Activated CD4-positive, alpha-beta T cell treated with anti-CD3 and anti-CD28 coated beads, Interleukin-2, amount 50 U/mL, for 16 hours (primary cell): ENCODE data around the gene COMMD1.
"Not testable (repeated sequence)": the region's sequence is repeated elsewhere in the genome, so short reads cannot be mapped to it uniquely, and the experiment has no call there.

Experiments
- DNase-seq: peaks from one replicate; pipeline ENCODE4 v3.0.0-alpha.2; 2020

The COMMD1 gene

DNA sequence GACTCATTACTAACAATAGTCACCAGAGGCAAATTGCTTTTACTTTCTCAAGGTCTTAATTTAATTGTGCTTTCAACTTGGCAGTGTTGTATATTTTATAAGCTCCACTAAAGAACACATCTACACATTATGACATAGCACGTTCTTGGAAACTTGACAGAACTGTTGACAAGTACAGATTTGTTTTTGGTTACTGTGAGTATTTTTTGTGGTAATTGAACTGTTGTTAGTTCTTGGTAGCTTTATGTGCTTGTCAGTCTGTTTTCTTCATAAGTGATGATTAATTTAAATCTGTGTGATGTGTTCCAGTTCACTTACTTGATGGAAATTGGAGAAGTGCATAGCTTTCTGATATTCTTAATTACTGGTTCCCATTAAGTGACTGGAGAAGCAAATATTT is 63.9 kb downstream of the COMMD1 start:
- DNase-seq, result no peak

DNA sequence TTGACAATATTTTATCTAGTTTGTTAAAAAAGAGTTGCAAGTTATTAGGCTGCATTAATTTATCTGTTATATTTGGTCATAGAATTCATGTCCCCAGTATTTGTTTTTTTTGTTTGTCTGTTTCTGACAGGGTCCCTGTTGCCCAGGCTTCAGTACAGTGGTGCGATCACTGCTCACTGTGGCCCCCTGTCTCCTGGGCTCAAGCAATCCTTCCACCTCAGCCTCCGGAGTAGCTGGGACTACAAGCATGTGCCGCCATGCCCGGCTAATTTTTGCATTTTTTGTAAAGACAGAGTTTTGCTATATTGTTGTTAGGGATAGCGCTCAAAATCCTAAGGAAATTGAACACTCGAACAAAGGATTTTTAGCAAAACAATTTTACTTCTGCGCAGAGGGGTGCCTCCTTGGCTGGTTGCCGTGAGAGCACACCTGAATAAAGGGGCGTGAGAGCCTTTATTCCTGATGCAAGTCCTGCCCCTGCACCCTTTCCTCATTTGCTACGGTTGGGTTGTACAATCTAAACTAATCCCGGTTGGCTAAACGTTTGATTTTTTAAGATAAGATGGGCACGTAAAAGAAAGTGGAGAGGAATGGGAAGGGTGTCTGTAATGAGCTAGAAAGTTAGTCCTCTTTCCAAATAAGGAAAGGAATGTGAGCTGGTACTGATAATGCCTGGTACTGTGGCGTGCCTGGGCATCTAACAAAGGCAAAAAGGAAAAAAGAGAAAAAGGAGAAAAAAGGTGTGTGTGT is 65.5 kb downstream of the COMMD1 start:
- DNase-seq, result no peak

DNA sequence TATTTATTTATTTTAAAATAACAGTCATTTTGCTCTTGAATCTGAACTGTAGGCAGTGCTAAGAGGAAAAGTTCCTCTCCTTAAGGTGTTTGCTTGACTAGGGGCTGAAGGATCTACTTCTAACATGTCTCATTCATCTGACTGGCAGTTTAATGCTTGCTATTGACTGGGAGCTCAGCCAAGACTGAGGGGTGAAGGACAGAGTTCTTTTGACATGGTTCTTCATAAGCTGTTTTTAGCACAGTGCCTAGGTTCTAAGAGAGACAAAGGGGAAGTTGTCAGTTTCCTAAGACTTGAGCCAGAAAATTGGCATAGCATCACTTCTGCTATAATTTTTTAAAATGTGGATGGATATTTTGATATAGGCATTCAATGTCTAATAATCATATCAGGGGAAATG is 73.0 kb downstream of the COMMD1 start:
- DNase-seq, result no peak

DNA sequence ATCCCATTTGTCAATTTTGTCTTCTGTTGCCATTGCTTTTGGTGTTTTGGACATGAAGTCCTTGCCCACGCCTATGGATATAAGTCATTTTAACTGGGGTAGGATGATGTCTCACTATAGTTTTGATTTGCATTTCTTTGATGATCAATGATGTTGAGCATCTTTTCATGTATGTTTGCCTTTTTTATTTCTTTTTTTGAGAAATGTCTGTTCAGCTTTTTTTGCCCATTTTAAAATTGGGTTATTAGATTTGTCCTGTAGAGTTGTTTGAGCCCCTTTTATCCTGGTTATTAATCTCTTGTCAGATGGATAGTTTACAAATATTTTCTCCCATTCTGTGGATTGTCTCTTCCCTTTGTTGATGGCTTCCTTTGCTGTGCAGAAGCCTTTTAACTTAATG is 75.3 kb downstream of the COMMD1 start:
- DNase-seq, result no peak

DNA sequence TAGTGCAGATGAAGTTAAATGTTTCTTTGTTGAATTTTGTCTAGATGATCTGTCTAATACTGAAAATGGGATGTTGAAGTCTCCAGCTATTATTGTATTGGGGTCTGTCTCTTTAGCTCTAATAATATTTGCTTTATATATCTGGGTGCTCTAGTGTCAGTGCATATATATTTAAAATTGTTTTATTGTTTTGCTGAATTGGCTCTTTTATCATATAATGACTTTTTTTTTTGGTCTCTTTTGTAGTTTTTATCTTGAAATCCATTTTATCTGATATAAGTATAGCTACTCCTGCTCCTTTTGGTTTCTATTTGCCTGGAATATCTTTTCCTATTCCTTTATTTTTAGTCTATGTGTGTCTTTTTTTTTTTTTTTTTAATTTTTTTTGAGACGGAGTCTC is 79.2 kb downstream of the COMMD1 start:
- no peak for DNase-seq

DNA sequence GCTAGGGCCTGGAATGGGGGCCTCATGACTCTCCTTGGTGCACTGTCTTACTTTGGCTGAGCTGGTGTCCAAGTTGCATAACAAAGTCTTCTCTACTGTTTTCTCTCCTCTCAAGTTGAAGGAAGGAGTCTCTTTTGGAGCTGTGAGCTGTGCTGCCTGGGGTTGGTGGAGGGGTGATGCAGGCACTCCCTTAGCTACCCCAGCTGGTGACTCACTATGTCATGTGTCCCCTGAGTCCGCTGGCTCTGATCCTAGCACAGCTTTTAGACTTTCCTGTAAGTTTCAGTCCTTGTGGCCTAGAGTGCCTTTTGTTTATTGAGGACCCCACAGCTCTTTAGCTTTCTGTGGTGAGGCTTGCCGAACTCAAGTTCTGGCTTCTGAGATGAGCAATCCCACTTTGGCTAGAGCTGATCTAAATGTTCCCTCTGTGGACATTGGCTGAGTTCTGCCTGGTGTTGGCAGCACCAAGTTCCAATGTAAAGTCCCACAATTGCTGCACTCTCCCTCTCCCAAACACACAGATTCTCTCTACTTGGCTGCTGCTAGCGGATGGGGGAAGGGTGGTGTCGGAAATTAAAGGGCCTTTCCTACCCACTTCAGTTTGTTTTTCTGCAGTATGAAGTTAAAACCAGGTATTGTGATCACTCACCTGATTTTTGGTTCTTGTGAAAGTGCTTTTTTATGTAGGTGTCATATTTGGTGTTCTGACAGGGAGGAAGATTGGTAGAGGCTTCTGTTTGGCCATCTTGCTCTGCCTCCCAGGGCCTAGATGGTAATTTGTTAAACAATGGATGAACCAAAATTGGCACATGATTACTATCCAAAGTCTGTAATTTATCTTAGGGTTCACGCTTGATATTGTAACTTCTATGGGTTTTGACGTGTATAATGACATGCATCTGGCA is 83.2 kb downstream of the COMMD1 start:
- DNase-seq, result no peak

DNA sequence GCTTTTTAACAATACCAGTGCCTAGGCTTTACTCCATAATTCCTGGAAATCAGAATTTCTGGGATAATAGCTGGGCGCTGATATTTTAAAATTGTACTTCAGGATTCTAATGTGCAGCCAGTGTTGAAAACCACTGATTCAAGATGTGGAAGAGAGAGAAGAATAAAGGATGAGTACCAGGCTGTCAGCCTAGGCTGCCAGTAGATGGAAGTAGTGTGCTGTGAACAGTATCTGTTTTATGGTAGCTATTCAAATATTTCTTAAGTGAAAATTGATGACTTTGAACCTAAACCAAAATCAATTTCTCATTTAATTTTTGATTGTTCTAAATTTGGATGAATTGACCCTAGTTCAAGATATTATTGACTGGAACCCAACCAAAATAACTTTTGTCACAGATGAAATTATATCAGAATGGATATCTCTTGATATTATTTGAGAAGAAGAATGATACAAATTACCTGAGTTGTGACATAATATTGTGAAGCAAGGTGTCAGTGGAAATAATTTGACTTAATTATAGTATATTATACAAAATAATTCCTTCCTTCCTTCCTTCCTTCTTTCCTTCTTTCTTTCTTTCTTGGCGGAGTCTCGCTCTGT is 88.0 kb downstream of the COMMD1 start:
- peak; percentile 29 for DNase-seq

DNA sequence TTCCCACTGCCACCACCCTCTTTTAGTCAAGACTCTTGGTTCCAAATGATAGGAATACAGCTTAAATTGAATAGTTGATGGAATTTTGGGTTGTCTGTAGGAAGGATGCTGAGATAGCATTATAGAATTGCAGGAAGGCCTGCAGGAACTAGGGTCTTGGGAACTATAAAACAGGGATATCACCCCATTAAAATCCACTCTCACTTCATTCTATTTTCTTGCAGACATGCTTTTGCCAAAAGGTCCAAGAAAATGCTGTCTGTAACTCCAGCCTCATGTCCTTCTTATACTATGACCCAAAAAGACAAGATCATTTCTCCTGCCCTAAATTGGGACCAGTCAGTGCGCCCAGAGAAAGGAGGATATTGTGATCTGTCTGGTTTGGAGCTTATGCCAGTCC is 89.1 kb downstream of the COMMD1 start:
- DNase-seq, result no peak

DNA sequence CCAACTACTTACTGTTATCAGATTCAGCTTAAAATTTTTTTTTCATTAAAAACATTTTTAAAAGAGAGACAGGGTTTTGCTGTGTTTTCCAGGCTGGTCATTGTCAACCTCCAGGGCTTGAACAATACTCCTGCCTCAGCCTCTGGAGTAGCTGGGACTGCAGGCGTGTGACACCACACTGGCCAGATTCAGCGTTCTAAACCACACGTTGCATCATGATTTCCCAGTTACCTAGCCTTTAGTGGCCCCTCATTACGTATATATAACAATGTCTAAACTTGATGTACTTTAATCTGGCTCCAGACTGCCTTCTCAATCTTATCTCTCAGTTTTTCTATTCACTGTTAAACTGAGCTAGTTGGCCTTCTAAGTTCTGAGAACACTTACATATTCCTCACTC is 89.6 kb downstream of the COMMD1 start:
- DNase-seq, result no peak

DNA sequence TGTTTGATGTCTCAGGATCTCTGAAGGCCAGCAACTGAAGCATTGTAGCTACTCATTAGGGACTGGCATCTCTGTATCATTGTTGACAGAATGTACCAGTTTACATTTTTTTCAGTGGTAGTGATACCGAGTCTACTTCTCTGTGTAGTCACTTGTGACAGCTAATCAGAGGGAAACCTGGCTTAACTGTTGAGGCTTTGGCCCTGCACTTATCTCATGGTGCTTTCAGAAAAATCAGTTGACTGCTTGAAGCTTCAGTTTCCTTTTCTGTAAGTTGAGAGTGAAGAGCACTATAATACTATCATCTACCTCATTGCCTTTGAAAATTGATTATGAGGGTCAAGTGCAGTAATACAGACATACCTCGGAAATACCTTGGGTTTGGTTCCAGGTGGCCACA is 90.0 kb downstream of the COMMD1 start:
- no peak for DNase-seq

DNA sequence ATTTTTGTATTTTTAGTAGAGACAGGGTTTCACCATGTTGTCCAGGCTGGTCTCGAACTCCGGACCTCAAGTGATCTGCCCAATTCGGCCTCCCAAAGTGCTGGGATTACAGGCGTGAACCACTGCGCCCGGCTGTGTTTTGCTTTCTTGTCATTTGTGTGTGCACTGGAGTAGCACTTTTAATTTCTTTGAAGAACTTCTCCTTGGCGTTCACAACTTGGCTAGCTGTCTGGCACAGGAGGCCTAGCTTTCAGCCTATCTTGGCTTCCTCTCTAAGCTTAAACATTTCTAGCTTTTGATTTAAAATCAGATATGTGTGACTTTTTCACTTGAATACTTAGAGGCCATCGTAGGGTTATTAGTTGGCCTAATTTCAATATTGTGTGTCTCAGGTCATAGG is 93.0 kb downstream of the COMMD1 start:
- DNase-seq, result no peak

DNA sequence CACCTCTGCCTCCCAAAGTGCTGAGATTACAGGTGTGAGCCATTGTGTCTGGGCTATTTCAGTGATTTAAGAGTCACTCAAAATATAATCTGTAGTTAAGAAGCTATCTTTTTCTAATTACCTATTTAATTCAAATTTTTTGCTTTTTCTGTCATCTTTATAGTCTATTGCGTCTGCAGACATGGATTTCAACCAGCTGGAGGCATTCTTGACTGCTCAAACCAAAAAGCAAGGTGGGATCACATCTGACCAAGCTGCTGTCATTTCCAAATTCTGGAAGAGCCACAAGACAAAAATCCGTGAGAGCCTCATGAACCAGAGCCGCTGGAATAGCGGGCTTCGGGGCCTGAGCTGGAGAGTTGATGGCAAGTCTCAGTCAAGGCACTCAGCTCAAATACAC is 95.1 kb downstream of the COMMD1 start:
- DNase-seq, result no peak

DNA sequence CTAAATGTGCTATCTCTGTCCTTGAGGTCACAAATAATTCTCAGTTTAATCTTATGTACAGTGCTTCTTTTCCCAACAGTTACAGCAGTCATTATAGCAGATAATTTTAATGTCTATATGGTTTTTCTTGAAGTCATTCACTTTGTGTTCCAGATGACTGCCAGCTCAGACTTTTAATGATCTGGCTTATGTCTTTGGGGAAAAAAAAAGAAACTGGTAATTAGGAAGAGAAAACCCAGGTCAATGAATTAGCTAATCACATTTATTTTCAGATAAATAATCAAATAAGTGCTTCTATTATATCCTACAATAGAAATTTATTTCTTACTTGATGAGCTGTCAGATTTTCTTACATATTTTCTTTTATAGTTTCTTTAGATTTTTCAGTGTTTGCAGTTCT is 96.0 kb downstream of the COMMD1 start:
- DNase-seq, result no peak

DNA sequence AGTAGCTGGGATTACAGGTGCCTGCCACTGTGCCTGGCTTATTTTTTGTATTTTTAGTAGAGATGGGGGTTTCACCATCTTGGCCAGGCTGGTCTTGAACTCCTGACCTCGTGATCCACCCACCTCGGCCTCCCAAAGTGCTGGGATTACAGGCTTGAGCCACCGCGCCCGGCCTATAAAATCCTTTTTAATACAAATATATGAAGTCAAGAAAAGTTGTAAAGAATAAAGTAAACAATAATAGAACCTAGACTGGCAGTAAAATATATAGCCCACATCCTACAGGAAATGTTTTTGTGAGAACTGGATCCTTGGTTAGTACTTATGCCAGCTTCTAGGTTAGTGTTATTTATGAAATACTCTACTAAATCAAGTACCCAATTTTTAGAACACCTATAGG is 99.0 kb downstream of the COMMD1 start:
- DNase-seq, result not testable (repeated sequence)

DNA sequence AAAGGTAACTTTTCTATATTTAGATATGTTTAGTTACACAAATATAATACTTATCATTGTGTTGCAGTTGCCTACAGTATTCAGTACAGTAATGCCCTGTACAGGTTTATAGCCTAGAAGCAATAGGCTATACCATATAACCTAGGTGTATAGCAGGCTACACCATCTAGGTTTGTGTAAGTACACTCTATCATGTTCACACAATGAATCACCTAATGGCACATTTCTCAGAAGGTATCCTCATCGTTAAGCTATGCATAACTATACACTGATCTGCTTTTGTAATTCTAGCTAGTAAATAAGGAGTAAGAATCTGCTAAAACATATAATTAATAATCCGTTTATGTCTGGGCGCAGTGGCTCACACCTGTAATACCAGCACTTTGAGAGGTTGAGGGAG is 102.1 kb downstream of the COMMD1 start:
- no peak for DNase-seq

DNA sequence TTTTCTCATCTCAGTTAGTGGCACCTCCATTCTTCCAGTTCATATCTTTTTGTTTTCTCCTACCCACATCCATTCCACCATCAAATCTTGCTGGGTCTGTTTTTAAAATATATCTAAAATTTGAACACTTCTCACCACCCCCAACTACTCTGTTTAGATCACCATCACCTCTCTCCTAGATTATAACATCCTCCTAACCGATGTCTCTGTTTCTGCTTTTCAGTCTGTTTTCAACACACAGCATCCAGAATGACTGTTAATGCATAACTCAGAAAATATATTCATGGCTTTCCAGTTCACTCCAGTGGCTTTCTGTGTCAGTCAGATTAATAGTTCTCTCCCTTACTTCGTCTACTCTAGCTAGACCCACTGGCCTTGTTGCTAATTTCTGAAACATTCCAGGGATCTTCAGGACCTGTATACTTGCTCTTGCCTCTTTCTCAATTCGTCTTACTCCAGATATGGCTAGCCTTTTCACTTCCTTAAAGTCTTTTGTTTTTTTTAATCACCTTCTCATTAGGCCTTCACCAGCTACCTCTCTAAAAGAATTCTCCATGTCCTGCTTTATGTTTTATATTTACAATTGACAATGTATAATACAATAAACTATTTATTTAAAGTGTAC is 105.3 kb downstream of the COMMD1 start:
- no peak for DNase-seq

DNA sequence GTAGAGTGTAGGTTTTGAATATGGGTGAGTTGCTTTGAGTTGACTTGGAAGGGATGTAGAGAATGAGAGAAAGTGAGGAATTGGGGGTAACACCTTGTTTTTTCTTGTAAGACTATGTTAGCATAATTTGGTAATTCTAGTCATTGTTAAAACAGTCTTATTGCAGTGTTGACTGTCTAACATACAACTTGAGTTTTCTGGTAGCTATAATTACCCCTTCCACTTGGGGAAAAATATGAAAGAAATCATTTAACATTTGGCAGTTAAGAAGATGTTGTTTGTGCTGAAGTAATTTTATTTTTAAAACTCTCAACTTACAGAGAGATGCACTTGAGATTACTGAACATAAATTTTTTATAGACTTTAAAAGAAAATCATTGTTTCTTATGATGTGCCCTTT is 108.2 kb downstream of the COMMD1 start:
- no peak for DNase-seq

DNA sequence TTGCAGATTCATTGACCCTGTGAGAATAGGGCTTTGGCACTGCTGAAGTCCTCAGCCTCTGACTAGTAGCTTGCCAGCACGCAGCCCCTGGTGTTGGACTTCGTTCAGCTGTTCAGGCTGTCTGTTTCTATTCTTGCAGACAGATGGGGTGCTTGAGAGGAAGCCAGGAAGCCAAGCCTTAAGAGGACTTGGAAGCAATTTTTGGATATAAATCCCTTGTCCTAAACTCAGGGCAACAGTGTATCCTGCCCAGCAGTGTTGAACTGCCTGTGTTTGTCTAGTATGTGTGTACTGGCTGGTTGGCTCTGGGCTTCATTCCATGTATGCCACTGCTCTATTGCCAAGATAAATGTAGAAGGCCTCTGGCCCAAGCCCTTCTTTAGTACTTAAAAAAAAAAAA is 108.6 kb downstream of the COMMD1 start:
- DNase-seq, result no peak

DNA sequence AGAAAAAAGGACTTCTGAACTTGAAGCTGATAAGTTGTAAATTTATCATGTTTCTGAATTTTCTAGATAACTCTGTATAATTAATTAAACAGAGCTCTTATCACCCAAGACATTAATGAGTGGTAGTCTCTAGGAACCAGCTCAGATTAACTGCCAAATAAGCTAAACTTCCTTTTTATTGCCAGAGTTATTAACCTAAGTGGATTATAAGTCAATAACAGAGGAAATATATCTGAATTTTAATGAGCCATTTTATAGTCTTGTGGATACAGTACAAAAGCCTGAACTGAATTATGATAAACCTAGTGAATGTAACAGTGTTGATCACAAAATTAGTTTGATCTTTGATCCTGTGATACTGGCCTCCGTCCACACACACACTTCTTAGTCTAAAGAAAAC is 111.5 kb downstream of the COMMD1 start:
- no peak for DNase-seq

DNA sequence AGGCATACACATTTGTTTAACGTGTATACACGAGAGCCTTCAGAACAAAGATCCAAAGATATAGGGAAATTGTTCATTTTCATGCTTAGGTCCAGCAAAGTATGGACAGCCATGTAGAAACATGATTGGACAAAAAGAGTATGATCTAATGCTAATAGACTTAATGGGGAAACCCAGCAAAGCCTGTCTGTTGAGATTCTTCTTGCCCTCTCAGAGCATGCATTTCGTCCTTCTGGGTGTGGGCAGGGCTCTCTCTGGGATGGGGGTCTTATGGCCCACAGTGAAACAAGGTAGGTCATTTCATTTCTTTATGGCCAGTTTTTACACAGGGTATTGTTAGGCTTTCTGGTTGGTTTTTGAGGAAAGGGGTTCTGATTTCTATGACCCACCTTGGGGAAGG is 124.4 kb downstream of the COMMD1 start:
- no peak for DNase-seq

DNA sequence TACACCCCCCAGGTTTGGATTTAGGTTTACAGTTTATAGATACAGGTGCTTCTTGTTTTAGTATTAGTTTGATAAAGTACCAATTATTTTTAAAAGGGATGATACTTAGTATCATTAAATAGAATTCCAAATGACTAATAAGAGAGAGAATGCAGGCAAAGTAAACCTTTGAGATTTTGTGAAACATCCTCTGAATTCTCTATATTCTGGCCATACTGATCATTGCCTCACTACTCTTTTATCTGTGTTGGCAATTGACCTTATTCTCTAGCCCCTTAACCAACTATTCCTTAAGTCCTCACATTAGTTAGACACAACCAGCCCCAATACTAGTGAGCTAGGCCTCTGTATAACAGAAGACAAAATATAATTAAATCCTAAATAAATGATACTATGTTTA is 125.4 kb downstream of the COMMD1 start:
- DNase-seq, result no peak

DNA sequence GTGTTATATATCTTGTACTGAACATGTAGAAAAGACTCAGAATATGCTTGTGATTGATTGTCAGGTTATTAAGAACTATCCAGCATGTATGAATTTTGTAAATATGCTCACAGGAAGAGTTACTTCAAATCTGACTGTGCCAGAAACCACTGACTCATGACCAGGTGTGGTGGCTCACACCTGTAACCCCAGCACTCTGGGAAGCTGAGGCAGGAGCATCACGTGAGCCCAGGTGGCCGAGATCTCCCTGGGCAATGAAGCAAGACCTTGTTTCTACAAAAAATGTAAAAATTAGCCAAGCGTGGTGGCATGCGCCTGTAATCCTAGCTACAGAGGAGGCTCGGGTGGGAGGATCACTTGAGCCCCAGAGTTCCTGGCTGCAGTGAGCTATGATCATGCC is 126.6 kb downstream of the COMMD1 start:
- no peak for DNase-seq

DNA sequence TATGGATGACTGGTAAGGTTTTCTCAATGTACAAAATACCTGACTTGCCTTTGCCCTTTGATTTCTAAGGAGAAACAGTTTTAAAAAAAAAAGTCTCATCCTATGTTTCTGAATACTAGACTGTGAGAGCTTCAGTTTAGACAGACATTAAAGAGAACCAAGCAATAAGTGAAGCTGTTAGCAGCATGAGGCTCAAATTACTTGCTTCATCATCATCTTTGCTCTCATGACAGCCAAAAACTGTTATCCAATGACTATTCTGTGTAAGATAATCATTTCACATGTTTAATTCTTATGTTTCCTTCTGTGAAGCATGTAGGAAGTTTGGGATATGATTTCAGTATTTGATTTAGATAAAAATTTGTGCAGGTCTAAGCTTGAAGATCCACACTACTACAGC is 129.2 kb downstream of the COMMD1 start:
- DNase-seq, result no peak

DNA sequence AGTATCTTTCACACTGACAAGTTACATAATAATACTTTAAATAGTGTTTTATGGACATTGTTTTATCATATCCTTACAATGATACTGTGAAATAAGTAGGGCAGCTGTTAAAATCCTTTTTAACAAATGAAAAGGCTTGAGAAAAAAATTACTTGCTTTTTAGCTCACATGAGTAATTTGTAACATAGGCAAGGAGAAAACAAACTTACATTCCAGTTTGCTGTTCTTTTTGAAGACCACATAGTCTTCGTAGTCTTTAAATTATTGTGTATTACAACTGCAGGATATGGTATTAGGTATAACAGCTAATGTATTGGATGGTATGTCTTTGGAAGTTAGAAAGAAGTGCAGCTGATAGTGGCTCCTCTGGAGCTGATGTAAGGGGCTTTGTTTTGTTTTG is 130.8 kb downstream of the COMMD1 start:
- DNase-seq, result no peak
